GM23338 (cell line): ENCODE data around the gene CYBC1. TPM values are rescaled to one million over a fixed set of nuclear protein-coding genes. Genes with fewer than 3 reads are reported as not detected.

Experiments
- ATAC-seq: fragments of 200-7000 bp; cut with Tn5 transposase; 3 replicates; pipeline ENCODE4 v1.9.1; 2020
- DNase-seq: peaks from one replicate; pipeline ENCODE4 v3.0.0-alpha.2; 2015; ENCODE audit warnings: low spot score
- H2AFZ ChIP-seq: fragments of 200-600 bp; sonication (generic); 2 replicates; pipeline ENCODE4 v1.8.0; 2016; ENCODE audit warnings: antibody characterized with exemption, mild to moderate bottlenecking, moderate library complexity
- H3F3A ChIP-seq: fragments of 200-600 bp; sonication (generic); replicated peaks from 2 replicates; pipeline ENCODE4 v1.8.0; 2017; ENCODE audit warnings: antibody characterized with exemption, mixed run types, low read depth
- H3K27ac ChIP-seq: fragments of 200-600 bp; sonication (generic); 2 replicates; pipeline ENCODE4 v1.6.1; 2016; ENCODE audit warnings: low read depth
- H3K27me3 ChIP-seq: fragments of 200-600 bp; sonication (generic); 2 replicates; pipeline ENCODE4 v1.8.0; 2016; ENCODE audit warnings: mild to moderate bottlenecking, mixed run types, moderate library complexity; ENCODE audit not compliant: insufficient read depth
- H3K36me3 ChIP-seq: fragments of 200-600 bp; sonication (generic); 2 replicates; pipeline ENCODE4 v1.8.0; 2016; ENCODE audit warnings: mild to moderate bottlenecking; ENCODE audit not compliant: insufficient read depth
- H3K4me1 ChIP-seq: fragments of 200-600 bp; sonication (generic); 2 replicates; pipeline ENCODE4 v1.8.0; 2016; ENCODE audit warnings: mild to moderate bottlenecking, moderate library complexity; ENCODE audit not compliant: insufficient read depth
- H3K4me2 ChIP-seq: fragments of 200-600 bp; sonication (generic); 2 replicates; pipeline ENCODE4 v1.7.1; 2017; ENCODE audit warnings: mixed run types
- H3K4me3 ChIP-seq: fragments of 200-600 bp; sonication (generic); 2 replicates; pipeline ENCODE4 v1.6.1; 2016; ENCODE audit warnings: mixed run types
- H3K79me2 ChIP-seq: fragments of 200-600 bp; sonication (generic); replicated peaks from 2 replicates; pipeline ENCODE4 v1.8.0; 2017; ENCODE audit warnings: mild to moderate bottlenecking; ENCODE audit not compliant: insufficient read depth
- H3K9me2 ChIP-seq: fragments of 200-600 bp; sonication (generic); 2 replicates; pipeline ENCODE4 v1.8.0; 2017; ENCODE audit not compliant: insufficient read depth
- H4K20me1 ChIP-seq: fragments of 200-600 bp; sonication (generic); replicated peaks from 2 replicates; pipeline ENCODE4 v1.8.0; 2017; ENCODE audit warnings: mild to moderate bottlenecking; ENCODE audit not compliant: insufficient read depth
- H3K27ac Mint-ChIP-seq: 2 replicates; pipeline ENCODE4 v1.8.0; 2020; ENCODE audit warnings: inconsistent platforms, mild to moderate bottlenecking, moderate library complexity, mixed read lengths
- H3K27me3 Mint-ChIP-seq: 3 replicates; pipeline ENCODE4 v1.8.0; 2022; ENCODE audit warnings: low read depth, mild to moderate bottlenecking, moderate library complexity, mixed read lengths, inconsistent platforms; ENCODE audit not compliant: insufficient read depth, poor library complexity
- H3K36me3 Mint-ChIP-seq: 3 replicates; pipeline ENCODE4 v1.8.0; 2021; ENCODE audit warnings: low read depth, mild to moderate bottlenecking, inconsistent platforms, moderate library complexity, mixed read lengths
- H3K4me1 Mint-ChIP-seq: 3 replicates; pipeline ENCODE4 v1.8.0; 2020; ENCODE audit warnings: mild to moderate bottlenecking, inconsistent platforms, mixed read lengths
- H3K4me3 Mint-ChIP-seq: 3 replicates; pipeline ENCODE4 v1.8.0; 2021; ENCODE audit warnings: moderate library complexity, mild to moderate bottlenecking, inconsistent platforms, mixed read lengths
- H3K9me3 Mint-ChIP-seq: 3 replicates; pipeline ENCODE4 v1.8.0; 2020; ENCODE audit warnings: moderate library complexity, mild to moderate bottlenecking, inconsistent platforms, mixed read lengths
- CTCF ChIP-seq, 2 experiments: fragments of 200-600 bp in 1 of 2; sonication (generic) in 1 of 2; conservative IDR thresholded peaks; 2 replicates each; pipeline versions ENCODE4 v1.5.1 to v1.6.1; 2016 to 2017; ENCODE audit warnings: antibody characterized with exemption in 2 of 2, low read depth in 2 of 2, mild to moderate bottlenecking in 2 of 2, moderate library complexity in 1 of 2
- ETS1 ChIP-seq: IDR thresholded peaks from 2 replicates; pipeline ENCODE4 v1.6.1; 2016; ENCODE audit warnings: antibody characterized with exemption
- EZH2 ChIP-seq: fragments of 200-600 bp; sonication (generic); IDR thresholded peaks from one replicate; pipeline ENCODE4 v1.8.0; 2017; ENCODE audit warnings: antibody characterized with exemption, mild to moderate bottlenecking, low read depth; ENCODE audit not compliant: unreplicated experiment
- EZH2phosphoT487 ChIP-seq: fragments of 200-600 bp; sonication (generic); IDR thresholded peaks from one replicate; pipeline ENCODE4 v1.8.1; 2018; ENCODE audit warnings: antibody characterized with exemption; ENCODE audit not compliant: unreplicated experiment
- POLR2AphosphoS5 ChIP-seq: IDR thresholded peaks from 2 replicates; pipeline ENCODE4 v1.6.1; 2016; ENCODE audit warnings: antibody characterized with exemption, low read depth
- REST ChIP-seq: IDR thresholded peaks from one replicate; pipeline ENCODE4 v1.6.1; 2018; ENCODE audit warnings: antibody characterized with exemption; ENCODE audit not compliant: unreplicated experiment
- ZNF331 ChIP-seq: fragments of 250-450 bp; sonication (Bioruptor Pico); IDR thresholded peaks from 2 replicates; pipeline ENCODE4 v1.5.0; 2020; ENCODE audit warnings: low read depth, mild to moderate bottlenecking, moderate library complexity
- ZNF462 ChIP-seq: fragments of 250-450 bp; sonication (Bioruptor Pico); IDR thresholded peaks from 2 replicates; pipeline ENCODE4 v1.5.0; 2020; ENCODE audit warnings: mild to moderate bottlenecking, moderate library complexity
- polyA plus RNA-seq: library from polyadenylated mRNA; unstranded; fragments of >200 nt; fragmentation: Nextera tagmentation; extraction: Ambion mirVana; gene quantifications from 2 replicates; pipeline ENCODE4 v1.2.1, GENCODE V29; 2016
- total RNA-seq: library from RNA; depleted of rRNA; stranded (reverse); fragments of >200 nt; shearing (Covaris generic); gene quantifications from 2 replicates; pipeline ENCODE4 v1.2.3, GENCODE V29; 2014

The CYBC1 gene
- total and polyA plus RNA-seq, 2 experiments from 2014 or later = 24.7 to 72.4 TPM

- no peak for TF ChIP-seq ZNF462 (CRISPR knock-in tag)
These were observed 16.4 kb downstream of the CYBC1 start (continued) for GRCh38 chr17:82434216-82434565.

GRCh38 chr17:82433560-82434215 is 16.9 kb downstream of the CYBC1 start:
- peaks cover 13% of the 10 kb centered on the region for H3K27me3 Mint-ChIP-seq
- no peaks in the 10 kb centered on the region for H3K9me3 Mint-ChIP-seq
- no peaks in the 10 kb centered on the region for H3K27me3 ChIP-seq
- H3K4me2 ChIP-seq = no peak overlapping the region
- no peaks in the 10 kb centered on the region for H3K4me1 ChIP-seq
- H2AFZ ChIP-seq = no peak overlapping the region
- ATAC-seq (no peak), DNase-seq (no peak)
- no peaks in the 10 kb centered on the region for H3K9me2 ChIP-seq
- no peaks in the 10 kb centered on the region for H3K36me3 ChIP-seq
- H3F3A ChIP-seq = no peaks in the 10 kb centered on the region
- H3K4me3 ChIP-seq = no peak overlapping the region
- H3K4me3 Mint-ChIP-seq = no peak overlapping the region
- no peak overlapping the region for H3K27ac ChIP-seq
- H3K79me2 ChIP-seq = no peaks in the 10 kb centered on the region
- H4K20me1 ChIP-seq = no peaks in the 10 kb centered on the region
- peaks cover 4% of the 10 kb centered on the region for H3K36me3 Mint-ChIP-seq
- no peak overlapping the region for H3K27ac Mint-ChIP-seq
- peaks cover 3% of the 10 kb centered on the region; the same call in 1 of the 3 replicates for H3K4me1 Mint-ChIP-seq
- no peak for TF ChIP-seq ETS1
- TF ChIP-seq EZH2 = no peak
- no peak for TF ChIP-seq POLR2AphosphoS5
- TF ChIP-seq CTCF (conservative IDR thresholded peaks at IDR 0.05; ENCODE audit: low read depth in 2 of 2) = no peak
- no peak for TF ChIP-seq ZNF331 (CRISPR knock-in tag)
- no peak for TF ChIP-seq REST
- TF ChIP-seq EZH2phosphoT487 = no peak
